IPS-NIHi7 (cell line): Measurements from ENCODE around the gene TADA2B.
"Not testable (repeated sequence)": the region's sequence is repeated elsewhere in the genome, so short reads cannot be mapped to it uniquely, and the experiment has no call there.

Experiments used
- DNase-seq: peaks from one replicate; pipeline ENCODE4 v3.0.0; 2012; ENCODE audit warnings: mixed read lengths; ENCODE audit errors: extremely low spot score

The TADA2B gene

GRCh38 chr4:7079483-7079882, 36.3 kb downstream of the TADA2B start:
- DNase-seq, result not testable (repeated sequence)

GRCh38 chr4:7079909-7080308, 36.7 kb downstream of the TADA2B start:
- not testable (repeated sequence) for DNase-seq

- DNase-seq, result no peak
Observed at GRCh38 chr4:7083597-7084563, 40.7 kb downstream of the TADA2B start.

- not testable (repeated sequence) for DNase-seq
Observed at GRCh38 chr4:7084564-7084961, 41.4 kb downstream of the TADA2B start.

GRCh38 chr4:7086384-7086783, 43.2 kb downstream of the TADA2B start:
- no peak for DNase-seq

- DNase-seq, result no peak
Observed at GRCh38 chr4:7087036-7087435, 43.9 kb downstream of the TADA2B start.

- DNase-seq, result no peak
Observed at GRCh38 chr4:7089213-7089986, 46.2 kb downstream of the TADA2B start.

GRCh38 chr4:7092026-7092425, 48.9 kb downstream of the TADA2B start:
- DNase-seq, result no peak

DNA sequence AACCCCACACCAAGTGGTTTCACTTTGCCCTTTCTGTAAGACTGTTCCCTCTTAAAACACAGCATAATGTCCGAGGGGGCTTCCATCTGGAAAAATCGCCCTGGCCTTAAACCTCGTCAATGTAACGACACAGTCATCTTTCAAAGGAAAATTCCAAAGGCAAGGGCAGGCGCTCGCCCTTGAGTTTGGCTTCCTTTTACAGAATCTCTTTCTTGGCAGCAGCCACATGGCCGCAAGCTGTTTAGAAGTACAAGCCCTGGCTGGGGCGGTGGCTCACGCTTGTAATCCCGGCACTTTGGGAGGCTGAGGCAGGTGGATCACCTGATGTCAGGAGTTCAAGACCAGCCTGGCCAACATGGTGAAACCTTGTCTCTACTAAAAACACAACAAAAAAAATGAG, 51.7 kb downstream of the TADA2B start:
- DNase-seq, result no peak

DNA sequence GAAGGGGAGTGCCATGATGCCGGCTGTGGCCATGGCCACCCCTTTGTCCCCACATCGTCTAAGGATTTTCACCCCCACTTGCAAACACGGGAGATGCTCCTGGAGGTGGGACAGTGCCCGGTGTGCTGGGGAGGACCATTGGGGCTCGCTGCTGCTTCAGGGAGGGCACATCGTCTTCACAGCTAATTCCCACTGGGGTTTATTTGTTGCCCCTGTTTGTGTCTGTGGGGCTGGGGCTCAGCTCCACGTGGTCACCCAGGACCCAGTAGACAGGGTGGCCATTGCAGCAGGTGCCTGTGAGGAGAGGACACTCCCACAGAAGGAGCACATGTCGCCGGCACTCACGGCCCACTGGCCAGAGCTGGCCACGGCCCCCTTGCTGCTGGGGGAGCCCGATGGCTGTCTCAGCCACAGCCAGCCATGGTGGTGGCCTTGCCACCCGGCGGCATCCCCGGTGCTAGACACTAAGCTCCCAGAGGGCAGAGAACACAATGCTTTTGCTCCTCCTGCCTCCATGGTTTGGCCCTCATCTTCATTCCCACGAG, 52.5 kb downstream of the TADA2B start:
- DNase-seq, result no peak

GRCh38 chr4:7096236-7096635, 53.1 kb downstream of the TADA2B start:
- no peak for DNase-seq

GRCh38 chr4:7101692-7102515, 58.7 kb downstream of the TADA2B start:
- DNase-seq, result peak; percentile 88

GRCh38 chr4:7102516-7102909, 59.3 kb downstream of the TADA2B start:
- DNase-seq, result not testable (repeated sequence)

DNA sequence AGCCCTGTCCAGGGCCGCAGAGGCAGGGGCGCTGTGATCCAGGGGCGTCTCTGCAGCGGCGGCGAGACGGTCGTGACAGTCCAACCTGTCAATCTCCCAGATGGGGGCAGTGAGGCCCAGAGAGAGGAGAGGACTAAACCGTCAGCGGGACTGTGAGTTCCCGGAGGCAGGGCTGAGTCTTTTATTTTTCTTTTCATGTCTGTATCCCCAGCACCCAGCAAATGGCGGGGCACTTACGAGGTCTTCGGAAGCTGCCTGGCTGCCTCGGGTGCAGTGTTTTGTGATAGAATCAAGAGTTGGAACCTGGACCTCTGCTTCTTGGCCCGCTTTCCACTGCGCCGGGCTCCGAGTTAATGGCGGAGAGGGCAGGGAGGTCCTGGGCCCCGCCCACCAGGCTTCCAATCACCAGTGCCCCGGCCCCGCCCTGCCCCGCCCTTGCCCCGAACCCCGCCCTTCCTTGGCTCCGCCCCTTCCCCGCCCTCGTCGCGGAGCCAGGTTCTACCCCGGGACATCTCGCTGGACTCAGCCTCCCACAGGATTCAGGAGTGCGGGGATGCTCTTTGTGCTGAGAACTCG, 59.9 kb downstream of the TADA2B start:
- DNase-seq, result peak; percentile 99

DNA sequence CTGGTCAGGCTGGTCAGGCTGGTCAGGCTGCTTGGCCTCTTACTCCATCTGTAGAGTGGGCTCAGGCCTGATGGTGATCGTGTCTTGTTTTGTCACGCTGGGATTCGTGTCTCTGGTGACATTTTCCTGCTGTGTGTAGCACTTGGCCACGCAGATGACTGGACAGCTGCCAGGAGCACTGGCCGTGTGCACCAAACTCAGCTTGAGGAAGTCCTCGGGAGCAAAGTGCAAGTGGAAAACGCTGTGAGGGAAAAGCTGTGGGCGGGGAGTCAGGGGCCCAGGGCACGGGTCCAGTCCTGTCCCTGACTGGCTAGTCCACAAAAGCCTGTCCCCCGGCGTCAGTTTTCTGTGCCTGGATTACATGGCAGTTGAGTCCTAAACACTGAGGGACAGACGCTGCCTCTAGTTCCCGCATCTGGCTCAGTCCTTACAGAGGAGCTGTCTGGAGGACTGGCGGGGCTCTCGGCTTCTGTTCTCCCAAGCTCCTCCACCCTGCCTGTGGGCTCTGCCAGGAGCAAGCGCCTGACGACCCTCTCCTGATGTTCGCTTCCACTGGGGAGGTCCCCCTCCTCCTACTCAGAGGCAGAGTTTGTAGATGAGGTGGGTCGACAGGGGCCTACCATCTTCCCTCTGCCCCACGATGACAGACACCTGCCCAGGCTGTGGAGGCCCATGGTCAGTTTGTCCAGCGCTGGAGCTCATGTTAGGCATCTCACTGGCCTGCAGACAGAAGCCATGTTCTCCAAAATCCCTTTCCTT, 60.6 kb downstream of the TADA2B start:
- no peak for DNase-seq

DNA sequence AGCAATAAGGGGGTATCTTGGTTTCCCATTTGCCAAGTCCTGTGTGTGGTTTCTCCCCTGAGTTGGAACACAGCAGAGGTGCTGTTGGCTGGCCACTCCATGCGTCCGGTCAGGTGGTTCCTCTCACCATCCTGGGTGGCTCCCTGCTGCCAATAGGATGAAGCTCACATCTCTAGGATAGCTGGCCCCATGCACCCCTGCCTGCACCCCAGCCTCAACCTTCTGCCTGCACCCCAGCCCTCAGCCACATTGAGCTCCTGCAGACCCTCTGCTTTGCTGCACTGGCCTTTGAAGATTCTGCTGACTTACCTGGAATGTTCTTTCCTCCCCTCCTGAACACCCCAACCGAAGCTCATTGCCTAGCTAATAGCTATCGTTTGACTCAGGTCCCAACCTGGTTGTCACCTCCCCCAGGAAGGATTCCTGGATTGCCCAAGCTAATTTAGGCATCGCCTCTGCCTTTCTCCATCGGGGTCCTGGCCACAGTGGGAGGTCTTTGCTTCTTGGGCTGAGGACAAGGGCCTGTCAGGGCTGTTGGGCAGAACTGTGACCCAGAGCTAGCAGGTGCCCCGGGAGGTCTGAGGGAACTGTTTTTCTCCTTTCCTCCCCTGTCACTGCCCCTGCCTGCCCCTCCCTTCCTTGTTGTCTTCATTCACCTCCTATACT, 61.3 kb downstream of the TADA2B start:
- DNase-seq, result no peak

DNA sequence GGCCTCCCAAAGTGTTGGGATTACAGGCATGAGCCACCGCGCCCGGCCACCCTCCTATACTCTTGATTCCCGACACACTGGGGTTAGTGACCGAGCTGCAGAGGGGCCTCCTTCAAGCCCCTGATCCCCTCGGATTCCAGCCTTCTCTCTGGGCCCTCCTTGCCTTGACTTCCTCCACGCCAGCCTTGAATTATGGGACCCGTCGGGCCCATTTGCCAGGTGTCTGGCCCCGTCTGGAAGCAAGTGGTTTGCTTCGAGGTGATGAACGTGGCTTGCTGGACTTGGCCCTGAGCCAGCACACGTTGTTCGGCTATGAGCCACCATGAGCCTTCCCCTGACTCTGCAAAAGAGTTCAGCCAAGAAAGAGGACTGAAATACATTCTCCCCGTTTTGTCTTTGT, 62.1 kb downstream of the TADA2B start:
- no peak for DNase-seq

DNA sequence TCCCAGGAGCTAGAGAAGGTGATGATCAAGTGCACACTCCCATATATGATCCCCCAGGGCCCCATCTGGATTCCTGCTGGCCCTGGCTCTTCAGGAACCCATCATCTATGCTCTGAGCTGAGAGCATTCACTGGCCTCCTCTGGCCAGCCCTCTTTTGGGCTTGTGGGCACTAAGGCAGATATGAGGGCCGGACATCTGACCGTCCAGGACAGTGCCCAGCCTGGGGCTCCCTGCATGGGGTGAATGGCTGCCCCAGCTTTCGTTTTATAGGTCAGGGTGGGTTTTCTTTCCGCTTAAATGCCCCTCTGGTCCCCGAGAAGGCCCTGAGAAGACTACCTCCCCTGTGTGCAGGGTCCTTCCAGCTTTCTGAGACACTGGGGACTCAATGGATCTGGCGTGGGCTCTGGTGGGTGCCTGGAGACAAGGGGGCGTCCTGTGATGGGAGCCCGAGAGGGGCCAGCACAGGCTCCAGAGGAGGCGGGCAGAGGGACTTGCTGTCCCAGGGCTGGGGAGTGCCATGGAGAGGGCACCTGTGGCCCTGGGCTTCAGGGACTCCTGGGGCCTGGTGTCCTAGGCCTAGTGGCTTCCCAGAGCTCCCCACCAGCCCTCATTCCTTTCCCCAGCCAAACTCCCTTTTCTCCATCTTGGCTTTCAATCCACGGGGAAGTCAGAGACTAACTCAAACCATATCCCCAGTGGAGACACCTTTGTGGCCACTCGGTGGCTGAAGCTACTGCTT, 64.2 kb downstream of the TADA2B start:
- no peak for DNase-seq
